Tibial artery (tissue), 4 donors: ENCODE results near the gene ZNF766.

ENCODE experiments used
- DNase-seq, 2 donors: peaks; one replicate each; pipeline ENCODE4 v3.0.0-alpha.2; 2019
- H3K27ac ChIP-seq, 2 donors: fragments of 200-600 bp; sonication (generic) in 1 of 2; 1 replicate in 1 of 2; 2 replicates in 1 of 2; pipeline ENCODE4 v1.5.1; 2018 to 2019; ENCODE audit warnings: mild to moderate bottlenecking in 1 of 2
- H3K27me3 ChIP-seq, 2 donors: fragments of 200-600 bp; sonication (generic) in 1 of 2; one replicate each; pipeline versions ENCODE4 v1.5.1 to v1.6.0; 2016 to 2019
- H3K36me3 ChIP-seq, 3 donors: fragments of 200-600 bp; sonication (generic) in 2 of 3; one replicate each; pipeline ENCODE4 v1.5.1; 2016 to 2019; ENCODE audit warnings: mild to moderate bottlenecking in 2 of 3
- H3K4me1 ChIP-seq, 4 donors: fragments of 200-600 bp; sonication (generic) in 2 of 4; 1 replicate in 3 of 4; 2 replicates in 1 of 4; pipeline ENCODE4 v1.5.1; 2016 to 2019
- H3K4me3 ChIP-seq, 2 donors: fragments of 200-600 bp; sonication (generic) in 1 of 2; 1 replicate in 1 of 2; 2 replicates in 1 of 2; pipeline ENCODE4 v1.5.1; 2018 to 2019; ENCODE audit warnings: mild to moderate bottlenecking in 2 of 2
- H3K9me3 ChIP-seq, 3 donors: fragments of 200-600 bp; sonication (generic) in 1 of 3; one replicate each; pipeline ENCODE4 v1.5.1; 2016 to 2019
- CTCF ChIP-seq, 2 experiments: fragments of 200-600 bp in 1 of 2; fragments of 450-650 bp in 1 of 2; IDR thresholded peaks; one replicate each; pipeline ENCODE4 v1.5.1; 2017 to 2019; ENCODE audit warnings: antibody characterized with exemption in 2 of 2, mild to moderate bottlenecking in 1 of 2, moderate library complexity in 1 of 2
- intact Hi-C: fragments of 100-400 bp; cut with DNase I; formaldehyde crosslinking; loops from one replicate; pipeline ENCODE4 v1.15.0; 2023; ENCODE audit warnings: low total_unique reads

The ZNF766 gene

GRCh38 chr19:52226652-52227051 is 42.7 kb upstream of the ZNF766 start:
- Histone ChIP-seq H3K36me3 (peaks cover 65 to 84% (median 71%) of the 10 kb centered on the region in 3 donors), H3K9me3 (no peaks in the 10 kb centered on the region), H3K27ac (no peak overlapping the region), H3K4me1 (no peaks in the 10 kb centered on the region), H3K27me3 (no peaks in the 10 kb centered on the region), H3K4me3 (no peak overlapping the region)
- no peak for TF ChIP-seq CTCF (IDR thresholded peaks at IDR 0.05)
- DNase-seq, result no peak
- intact Hi-C loops, result no loop called here

- peaks cover 58 to 77% (median 64%) of the 10 kb centered on the region in 3 donors for H3K36me3 ChIP-seq
- intact Hi-C loops, result no loop called here
These were observed 42.0 kb upstream of the ZNF766 start for GRCh38 chr19:52227196-52227940.

GRCh38 chr19:52227980-52228379 is 41.4 kb upstream of the ZNF766 start:
- no peak for TF ChIP-seq CTCF (IDR thresholded peaks at IDR 0.05)
- H3K36me3 ChIP-seq, result peaks cover 51 to 71% (median 58%) of the 10 kb centered on the region in 3 donors
- H3K4me1 ChIP-seq, result no peaks in the 10 kb centered on the region
- no peaks in the 10 kb centered on the region for H3K9me3 ChIP-seq
- intact Hi-C loops, result no loop called here
- DNase-seq, result no peak
- no peak overlapping the region for H3K4me3 ChIP-seq
- H3K27ac ChIP-seq, result no peak overlapping the region
- H3K27me3 ChIP-seq, result no peaks in the 10 kb centered on the region

More at GRCh38 chr19:52227196-52227940, 42.0 kb upstream of the ZNF766 start:
- Histone ChIP-seq H3K27me3 (no peaks in the 10 kb centered on the region), H3K9me3 (no peaks in the 10 kb centered on the region), H3K4me1 (no peaks in the 10 kb centered on the region), H3K4me3 (no peak overlapping the region), H3K27ac (no peak overlapping the region)
- no peak for TF ChIP-seq CTCF (IDR thresholded peaks at IDR 0.05)
- DNase-seq, result no peak

- TF ChIP-seq CTCF (IDR thresholded peaks at IDR 0.05), result no peak
- no peak overlapping the region for H3K27ac ChIP-seq
These were observed 39.9 kb upstream of the ZNF766 start for GRCh38 chr19:52229524-52229923.

GRCh38 chr19:52230685-52231084 is 38.7 kb upstream of the ZNF766 start:
- intact Hi-C loops, result loop anchor here (10.0 kb wide), 2 partner anchors 56 to 306 kb away; partner anchors contain the start of genes ZNF613 and ZNF836
- H3K27me3 ChIP-seq, result no peaks in the 10 kb centered on the region
- H3K36me3 ChIP-seq, result peaks cover 26 to 44% (median 34%) of the 10 kb centered on the region in 3 donors
- DNase-seq, result no peak
- no peaks in the 10 kb centered on the region for H3K4me1 ChIP-seq
- H3K4me3 ChIP-seq, result no peak overlapping the region
- TF ChIP-seq CTCF (IDR thresholded peaks at IDR 0.05), result no peak
- H3K9me3 ChIP-seq, result no peaks in the 10 kb centered on the region
- H3K27ac ChIP-seq, result no peak overlapping the region

More at GRCh38 chr19:52229524-52229923, 39.9 kb upstream of the ZNF766 start:
- Histone ChIP-seq H3K27me3 (no peaks in the 10 kb centered on the region), H3K36me3 (peaks cover 38 to 55% (median 42%) of the 10 kb centered on the region in 3 donors), H3K9me3 (no peaks in the 10 kb centered on the region), H3K4me3 (no peak overlapping the region), H3K4me1 (no peaks in the 10 kb centered on the region)
- intact Hi-C loops, result no loop called here
- DNase-seq, result no peak
